Panc1 (cell line): ENCODE measurements around the gene BICD1.

Experiments used
- CTCF ChIP-seq: fragments of 450-650 bp; IDR thresholded peaks from 2 replicates; pipeline ENCODE4 v1.5.1; 2017; ENCODE audit warnings: mild to moderate bottlenecking
- SIN3A ChIP-seq: IDR thresholded peaks from 2 replicates; pipeline ENCODE4 v1.6.1; 2012; ENCODE audit warnings: low read depth, mild to moderate bottlenecking, low read length, moderate library complexity, borderline replicate concordance; ENCODE audit not compliant: insufficient read depth

GRCh38 chr12:32382226-32382625 is 275.6 kb downstream of the BICD1 start:
- TF ChIP-seq CTCF (no peak), SIN3A (no peak)
